ENCODE results near the gene OR52B4.
A peak's percentile ranks its signal among the peaks of the same experiment; 100 is the strongest.
"Not testable (repeated sequence)": the region's sequence is repeated elsewhere in the genome, so short reads cannot be mapped to it uniquely, and the experiment has no call there.

Gene OR52B4

DNA sequence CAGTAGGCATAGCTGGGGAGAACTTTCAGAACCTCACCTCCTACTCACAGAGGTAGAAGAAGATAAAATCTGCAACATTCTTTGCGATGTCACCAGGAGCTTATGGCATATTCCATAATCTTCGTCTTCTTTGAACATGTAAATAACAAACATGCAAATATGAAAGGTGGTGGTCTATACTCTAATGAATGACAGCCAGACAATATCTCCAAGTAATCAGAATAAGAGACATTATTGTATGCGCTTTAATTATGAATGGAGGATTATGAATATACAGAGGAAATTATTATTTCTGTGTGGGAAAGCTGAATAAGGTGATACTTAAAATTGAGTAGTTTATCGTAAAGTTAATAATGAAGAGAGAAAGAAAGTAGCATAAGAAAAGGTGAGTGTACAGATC, at the start of gene OR52B4:
OR52B4 (minus strand) TSS at position 101 of the 400 bp plus-strand sequence; CDS start at position 10, 91 bp downstream.
- no peak for DNase-seq (ENCODE audit: low read depth in 2 of 2)

DNA sequence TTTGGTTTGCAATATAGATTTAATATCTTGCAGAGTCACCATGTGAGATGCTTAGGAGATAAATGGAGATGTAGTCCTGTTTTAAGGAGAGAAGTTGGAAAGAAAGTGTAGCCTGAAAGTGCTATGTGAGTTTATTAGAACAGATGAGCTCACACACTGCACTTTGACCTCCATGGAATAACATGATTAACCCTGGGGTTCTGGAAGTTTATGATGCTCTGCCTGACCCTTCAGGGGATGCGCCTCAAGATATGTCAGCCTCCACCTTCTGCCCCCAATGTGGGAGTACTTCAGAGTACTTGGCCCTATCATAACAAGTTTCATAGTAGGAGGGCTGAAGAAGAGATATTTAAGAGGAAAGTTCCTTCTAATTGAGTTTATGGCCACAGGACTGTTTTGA, 48.6 kb upstream of the OR52B4 start:
- no peak for DNase-seq (ENCODE audit: low read depth in 2 of 2)

DNA sequence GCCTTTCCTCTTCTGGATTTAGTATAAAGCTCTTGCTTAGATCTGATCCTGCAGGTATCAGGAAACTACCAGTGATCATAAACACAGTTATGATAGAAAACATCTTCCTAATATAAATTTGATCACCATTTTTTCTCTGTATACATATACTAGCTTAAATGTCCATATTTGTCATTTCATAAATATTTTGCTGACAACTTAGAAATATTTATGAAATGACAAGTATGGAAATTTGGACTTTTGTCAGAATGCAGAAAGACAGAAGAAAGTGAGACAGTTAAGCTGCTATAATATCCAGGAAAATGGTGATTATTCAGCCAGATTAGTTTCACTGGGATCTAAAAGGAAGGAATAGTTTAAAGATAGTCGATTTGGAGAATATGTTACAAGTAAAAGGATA, 48.1 kb upstream of the OR52B4 start:
- DNase-seq (ENCODE audit: low read depth in 2 of 2), result no peak

DNA sequence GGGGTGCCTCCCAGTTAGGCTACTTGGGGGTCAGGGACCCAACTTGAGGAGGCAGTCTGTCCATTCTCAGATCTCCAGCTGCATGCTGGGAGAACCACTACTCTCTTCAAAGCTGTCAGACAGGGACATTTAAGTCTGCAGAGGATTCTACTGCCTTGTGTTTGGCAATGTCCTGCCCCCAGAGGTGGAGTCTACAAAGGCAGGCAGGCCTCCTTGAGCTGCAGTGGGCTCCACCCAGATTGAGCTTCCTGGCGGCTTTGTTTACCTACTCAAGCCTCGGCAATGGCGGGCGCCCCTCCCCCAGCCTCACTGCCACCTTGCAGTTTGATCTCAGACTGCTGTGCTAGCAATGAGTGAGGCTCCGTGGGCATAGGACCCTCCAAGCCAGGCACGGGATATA, 38.0 kb upstream of the OR52B4 start:
- DNase-seq (ENCODE audit: low read depth in 2 of 2), result not testable (repeated sequence)

DNA sequence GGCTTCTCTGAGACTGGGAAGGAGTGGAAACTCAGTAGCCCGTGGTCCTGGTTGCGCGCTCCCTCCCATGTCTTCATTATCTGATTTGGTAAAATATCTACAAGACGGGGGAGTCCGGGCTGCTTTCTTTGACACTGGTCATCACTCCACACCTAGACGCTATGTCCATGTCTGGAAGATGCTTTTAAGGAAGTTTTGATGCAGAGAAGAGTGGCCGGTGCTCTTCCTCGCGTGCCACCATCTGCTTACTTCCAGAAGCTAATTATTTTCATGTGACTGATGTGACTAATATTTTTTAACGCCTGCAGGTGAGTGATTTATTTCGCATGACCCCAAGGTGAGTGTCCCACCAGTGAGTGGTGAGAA, 25.7 kb upstream of the OR52B4 start:
- no peak for DNase-seq (ENCODE audit: low read depth in 2 of 2)

DNA sequence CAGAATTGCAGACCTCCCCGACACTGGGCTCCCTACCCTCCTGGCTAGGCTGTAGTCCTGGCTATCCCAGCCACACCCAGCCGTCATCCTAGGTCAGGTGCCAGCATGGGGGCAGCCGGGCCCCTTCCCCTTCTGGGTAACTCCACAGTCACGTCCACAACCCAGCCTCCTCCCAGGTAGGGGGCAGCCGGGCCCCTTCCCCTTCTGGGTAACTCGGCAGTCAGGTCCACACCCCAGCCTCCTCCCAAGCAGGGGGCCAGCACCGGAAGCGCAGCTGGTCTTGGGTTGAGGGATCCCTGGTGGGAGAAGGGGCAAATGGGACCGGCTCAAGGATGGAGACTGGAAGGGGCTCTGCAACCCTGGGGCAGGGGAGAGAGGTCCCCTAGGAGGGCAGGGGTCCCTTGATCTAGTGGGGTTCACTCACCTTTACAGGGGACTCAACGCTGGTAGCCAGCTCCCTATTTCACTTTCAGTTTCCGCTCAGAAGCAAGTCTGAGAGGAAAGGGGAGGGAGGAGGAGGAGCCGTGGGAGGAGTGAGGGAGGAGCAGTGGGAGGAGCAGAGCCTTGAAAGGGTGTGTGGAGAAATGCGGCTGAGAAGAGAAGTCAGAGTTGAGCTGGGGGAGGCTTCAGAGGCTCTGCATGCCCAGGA, 25.1 kb upstream of the OR52B4 start, which contains the start of gene TRIM21:
TRIM21 (minus strand) TSS at position 494 of the 649 bp plus-strand sequence. CDS start 3,293 bp downstream, outside the sequence.
- peak; percentile 79 to 90 for DNase-seq (ENCODE audit: low read depth in 2 of 2)

DNA sequence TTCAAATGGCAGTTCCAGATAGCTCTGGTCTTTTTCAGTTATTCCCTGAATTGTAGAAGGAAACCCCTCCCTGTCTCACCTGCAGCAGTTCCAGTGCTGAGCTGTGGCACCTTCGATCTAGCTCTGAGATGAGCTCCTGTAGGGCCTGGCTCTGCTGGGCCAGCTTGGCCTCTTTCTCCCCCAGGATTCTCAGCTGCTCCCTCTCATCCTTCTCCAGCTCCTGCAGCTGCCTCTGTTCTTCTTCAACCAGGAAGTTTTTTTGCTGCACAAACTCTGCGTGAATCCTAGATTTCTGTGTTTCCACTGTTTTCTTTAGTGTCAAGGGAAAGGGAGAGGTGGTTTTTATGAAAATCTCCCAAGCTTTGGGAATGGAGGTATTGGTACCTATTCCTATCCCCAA, 20.0 kb upstream of the OR52B4 start:
- no peak for DNase-seq (ENCODE audit: low read depth in 2 of 2)

DNA sequence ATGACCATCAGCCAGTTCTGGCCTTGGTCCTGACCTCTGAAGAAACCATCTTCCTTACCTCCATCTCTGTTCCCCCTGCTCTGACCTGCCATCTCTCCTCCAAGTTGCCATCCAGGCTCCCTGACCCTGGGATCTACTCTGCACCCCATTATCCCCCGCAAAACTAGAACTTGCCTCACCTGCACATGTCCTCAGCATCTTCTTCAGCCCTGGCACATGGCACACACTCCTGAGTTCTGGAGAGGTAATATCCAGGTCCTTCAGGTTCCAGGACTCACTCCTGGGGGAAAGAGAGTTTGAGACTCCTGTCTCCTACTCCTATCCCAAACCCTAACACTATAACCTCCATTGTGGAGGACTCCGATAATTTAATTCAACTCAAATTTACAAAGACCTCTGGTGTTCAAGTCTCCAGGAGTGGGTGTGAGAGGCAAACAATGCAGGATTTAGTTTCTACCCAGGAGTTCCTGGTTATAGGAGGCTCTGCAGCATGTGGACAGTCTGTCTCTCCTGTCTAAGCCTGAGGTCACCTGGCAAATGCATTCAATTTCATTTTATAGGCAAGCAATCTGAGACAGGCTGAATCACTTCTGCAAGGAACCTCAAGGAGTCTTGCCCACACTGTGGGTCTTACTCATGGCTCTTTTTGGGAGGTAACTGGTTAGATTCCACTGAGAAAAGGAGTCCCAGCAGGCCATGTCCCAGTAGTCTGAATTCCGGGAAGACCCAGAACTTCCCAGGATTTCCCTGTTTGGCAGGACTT, 18.0 kb upstream of the OR52B4 start:
- DNase-seq (ENCODE audit: low read depth in 2 of 2), result no peak

DNA sequence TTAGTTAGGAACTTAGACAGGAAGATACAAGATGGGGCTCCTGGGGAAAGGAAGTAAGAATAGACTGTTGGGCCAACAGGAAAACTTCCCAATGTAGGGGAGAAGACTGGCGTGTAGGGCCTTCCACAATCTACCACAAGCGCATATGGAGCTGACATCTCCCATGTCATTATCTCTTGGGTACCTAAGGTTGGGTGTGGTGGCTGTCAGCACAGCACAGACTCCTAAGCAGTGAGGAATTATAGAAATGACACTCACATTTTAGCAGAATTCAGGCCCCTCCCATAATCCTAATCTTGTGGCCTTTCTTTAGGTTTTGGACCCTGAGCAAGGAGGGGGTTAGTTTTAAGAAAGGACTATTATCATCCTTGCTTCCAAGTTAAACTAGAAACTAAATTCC, 13.7 kb upstream of the OR52B4 start:
- no peak for DNase-seq (ENCODE audit: low read depth in 2 of 2)

DNA sequence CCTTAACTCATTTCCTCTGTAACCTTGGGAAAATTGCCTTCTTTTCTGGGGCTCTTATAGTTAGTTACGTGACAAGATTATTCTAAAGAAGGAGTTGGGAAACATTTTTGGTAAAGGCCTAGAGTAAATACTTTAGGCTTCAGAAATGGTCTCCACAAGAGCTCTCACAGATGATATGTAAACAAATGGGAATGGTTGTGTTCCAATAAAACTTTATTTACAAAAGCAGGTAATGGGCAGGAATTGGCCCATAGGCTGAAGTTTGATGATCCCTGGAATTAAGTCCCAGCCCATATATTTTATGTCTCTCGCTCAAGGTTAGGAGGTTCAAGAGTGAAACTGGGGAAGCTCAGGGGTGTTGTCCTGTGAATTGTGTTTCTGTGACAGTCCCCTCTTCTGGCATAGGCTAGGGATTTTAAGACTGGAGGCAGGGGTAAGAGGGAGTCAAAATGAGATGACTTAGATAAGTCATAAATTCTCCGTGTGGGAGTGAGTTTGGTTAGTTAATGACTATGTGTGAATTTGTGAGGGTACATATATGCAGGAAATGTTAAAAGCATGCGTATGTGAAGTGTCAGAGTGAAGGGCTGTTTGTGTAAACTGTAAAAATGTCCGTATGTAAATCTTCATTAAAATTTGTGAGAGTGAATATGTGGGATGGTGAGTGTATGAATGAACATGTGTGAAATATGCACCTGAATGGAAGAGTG, 7.4 kb upstream of the OR52B4 start:
- no peak for DNase-seq (ENCODE audit: low read depth in 2 of 2)

DNA sequence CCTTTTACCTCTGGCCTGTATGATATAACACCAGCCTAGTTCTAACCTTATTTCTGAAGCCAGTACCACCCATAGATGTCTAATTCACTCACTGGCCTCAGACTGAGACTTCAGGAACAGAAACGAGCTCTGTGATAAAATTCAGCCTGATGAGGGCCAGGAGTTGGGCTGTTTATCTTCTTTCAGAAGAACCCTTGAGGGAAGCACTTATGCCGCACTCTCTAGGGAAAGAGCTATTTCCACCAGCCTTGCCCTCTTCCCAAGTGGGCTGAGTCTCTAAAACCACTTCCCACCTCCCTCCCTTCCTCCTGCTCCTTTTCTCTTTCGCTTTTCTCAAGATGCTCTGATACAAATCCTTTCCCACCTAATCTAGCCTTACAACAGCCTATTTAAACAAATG, 2.0 kb upstream of the OR52B4 start:
- DNase-seq (ENCODE audit: low read depth in 2 of 2), result no peak

DNA sequence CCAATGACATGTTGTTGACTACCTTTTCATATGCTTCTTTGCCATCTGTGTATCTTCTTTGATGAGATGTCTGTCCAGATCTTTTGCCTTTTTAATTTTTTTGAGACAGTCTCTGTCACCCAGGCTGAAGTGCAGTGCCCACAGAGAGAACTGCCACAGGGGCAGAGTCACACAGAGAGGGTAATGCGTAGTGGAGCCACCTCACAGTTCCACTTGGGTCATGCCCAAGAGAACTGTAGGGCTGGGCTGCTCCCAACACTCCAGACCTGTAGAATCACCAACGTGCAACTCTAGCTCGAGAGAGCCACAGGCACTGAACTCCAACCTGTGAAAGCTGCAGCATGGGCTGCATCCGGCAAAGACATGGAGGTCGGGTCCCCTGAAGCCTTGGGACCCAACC, 20.0 kb downstream of the OR52B4 start:
- not testable (repeated sequence) for DNase-seq (ENCODE audit: low read depth in 2 of 2)

DNA sequence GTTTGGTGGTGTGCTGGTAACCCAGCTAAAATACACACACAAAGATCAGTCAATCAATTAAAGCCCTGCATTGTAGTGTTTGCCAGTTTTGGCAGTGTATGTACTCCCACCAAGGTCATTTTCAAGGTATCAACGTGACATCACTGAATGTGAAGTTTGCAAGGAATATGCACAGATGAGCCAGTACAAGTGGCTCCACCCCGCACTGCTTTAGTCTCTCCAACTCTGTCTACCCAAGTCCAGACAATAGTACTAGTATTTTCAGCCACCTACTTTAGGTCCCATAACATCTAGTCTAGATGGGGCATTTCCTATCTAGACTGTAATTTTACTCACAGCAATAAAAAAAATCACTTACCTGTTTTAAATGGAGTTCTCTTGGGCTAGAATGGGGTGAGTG, 22.8 kb downstream of the OR52B4 start:
- not testable (repeated sequence) for DNase-seq (ENCODE audit: low read depth in 2 of 2)

DNA sequence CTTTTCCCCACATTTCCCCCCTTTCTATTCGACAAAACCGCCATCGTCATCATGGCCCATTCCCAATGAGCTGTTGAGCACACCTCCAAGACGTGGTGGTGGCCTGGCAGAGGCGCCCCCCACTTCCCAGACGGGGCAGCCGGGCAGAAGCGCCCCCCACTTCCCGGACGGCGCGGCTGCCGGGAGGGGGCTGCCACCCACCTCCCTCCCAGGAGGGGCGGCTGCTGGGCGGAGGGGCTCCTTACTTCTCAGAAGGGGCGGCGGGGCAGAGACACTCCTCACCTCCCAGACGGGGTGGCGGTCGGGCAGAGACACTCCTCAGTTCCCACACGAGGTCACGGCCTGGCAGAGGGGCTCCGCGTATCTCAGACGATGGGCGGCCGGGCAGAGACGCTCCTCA, 33.8 kb downstream of the OR52B4 start:
- DNase-seq (ENCODE audit: low read depth in 2 of 2), result not testable (repeated sequence)
